GM18867 (cell line): Measurements from ENCODE around the gene ARSI.

ENCODE experiments used
- ATAC-seq: cut with Tn5 transposase; IDR thresholded peaks from one replicate; pipeline ENCODE4 v1.9.1; 2021; ENCODE audit warnings: mild to moderate bottlenecking, moderate library complexity; ENCODE audit not compliant: unreplicated experiment

The ARSI gene

DNA sequence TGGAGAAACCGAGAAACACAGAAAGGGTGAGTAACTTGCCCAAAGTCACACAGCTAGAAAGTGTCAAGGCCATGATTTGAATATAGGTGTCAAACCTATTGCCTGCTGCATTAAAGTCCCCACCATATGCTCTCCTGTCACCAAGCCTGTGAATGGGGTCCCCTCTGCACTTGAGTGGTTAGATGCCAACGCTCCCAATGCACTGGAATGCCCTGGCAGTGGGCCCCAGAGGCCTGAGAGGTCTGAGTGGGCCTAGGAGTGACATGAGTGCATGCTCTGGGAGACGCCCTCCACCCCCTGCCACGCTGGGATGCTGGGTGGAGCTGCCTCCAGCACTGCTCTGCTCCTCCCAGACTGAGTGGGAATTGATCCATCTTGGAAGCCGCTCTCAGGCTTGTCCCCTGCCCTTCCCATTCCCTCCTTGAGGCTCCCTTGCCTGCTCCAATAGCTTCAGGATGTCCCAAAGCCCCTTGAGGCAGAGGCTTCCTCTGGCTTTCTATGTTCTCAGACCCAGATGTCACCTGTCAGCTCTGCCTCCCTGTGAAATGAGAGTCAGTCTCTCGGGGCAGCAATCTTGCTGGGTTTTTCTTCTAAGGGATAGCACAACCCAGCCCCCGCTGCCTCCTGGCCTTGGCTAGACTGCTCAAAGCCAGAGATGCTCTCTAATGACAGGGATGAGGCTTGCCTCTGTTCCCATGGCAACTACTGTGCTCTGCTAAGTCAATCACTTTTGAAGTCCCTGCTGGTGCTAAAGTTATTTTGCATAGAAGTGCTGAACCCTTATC, 6.6 kb upstream of the ARSI start:
- ATAC-seq, result no peak

DNA sequence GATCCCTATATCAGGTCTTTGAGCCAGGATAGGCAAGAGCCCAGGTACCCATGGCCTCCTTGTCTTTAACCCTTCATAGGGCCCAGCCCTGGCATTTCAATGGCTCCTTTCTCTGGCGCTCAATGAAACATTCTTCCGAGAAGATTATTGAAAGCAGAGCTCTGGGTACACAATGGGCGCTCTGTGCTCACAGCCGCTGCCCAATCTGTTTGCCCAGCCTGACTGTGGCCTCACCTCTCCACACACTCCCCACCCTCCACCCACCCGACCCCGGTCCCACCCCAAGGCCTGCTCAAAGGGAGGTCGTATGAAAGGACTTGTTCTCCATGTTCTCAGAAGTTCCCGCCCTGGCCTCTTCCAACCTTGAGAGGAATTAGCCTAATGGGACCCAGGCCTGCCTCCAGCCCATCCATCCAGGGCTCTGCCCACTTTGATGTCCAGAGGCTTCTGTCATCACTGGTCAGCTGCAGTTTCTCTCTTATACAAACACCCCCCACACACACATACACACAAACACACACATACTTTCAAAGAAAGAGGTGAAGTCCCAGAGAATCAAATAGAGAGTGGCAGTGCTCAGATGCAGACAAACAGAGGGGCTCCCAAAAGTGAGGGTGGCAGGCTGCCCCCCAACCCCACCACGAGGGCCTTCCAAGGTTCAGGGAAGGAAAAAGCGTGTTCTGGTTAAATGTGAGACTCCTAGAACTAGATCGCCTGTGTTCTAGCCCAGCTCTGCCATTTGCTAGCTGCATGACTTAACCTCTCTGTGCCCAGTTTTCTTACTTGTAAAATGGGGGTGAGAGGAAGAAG, 5.1 kb upstream of the ARSI start:
- no peak for ATAC-seq

DNA sequence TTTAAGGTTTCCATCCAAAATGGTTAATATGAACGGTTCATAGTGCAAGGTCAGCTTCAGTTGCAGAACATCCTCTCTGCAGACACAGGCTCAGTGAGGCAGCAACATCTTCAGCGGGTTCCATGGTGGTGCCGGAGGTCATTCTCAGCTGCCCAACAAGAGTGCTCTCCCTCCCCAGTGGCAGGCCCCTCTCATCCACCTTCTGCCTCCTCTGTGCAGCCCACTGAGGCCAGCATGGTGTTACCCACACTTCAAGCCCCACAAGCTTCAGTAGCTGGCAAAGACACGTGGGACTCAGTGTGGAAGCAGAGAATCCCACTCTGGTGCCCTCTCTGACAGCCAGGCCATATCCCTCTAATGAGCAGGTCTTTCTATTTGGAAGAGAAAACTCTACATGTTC, 4.1 kb upstream of the ARSI start:
- no peak for ATAC-seq

DNA sequence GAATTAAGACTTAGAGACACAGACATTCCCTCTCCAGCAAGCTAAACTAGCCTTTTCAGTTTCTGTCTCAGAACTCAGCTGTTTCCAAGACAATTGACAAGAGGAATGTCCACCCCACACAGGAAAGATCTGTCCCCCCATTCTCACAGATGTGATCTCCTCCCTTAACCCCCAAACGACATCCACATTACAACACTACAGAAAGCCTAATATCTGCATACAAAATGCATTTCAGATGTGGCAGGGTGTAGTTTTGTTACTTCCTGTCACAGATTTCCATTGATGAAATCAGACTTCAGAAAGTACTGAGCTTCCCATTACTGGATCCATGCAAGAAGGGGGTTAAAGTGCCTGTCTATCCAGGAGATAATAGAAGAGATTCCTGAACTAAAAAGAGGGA, 2.9 kb upstream of the ARSI start:
- ATAC-seq, result no peak

DNA sequence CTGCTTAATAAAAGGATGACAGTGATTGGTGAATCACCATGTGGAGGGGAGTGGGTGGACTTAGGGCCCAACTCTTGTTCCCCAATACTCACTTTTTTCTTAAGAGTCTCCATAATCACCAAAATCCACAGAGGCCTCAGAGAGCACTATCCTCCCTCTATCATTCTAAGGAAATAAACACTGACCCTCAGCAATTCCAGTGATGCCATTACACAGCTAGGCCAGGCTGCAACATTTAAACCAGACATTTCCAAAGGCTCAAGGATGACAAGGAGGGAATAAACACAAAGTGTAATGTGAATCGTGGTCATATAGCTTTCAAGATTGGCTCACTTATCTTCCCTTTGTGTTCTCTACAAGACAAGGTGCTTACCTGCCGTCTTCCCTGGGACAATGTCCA, 2.4 kb upstream of the ARSI start:
- ATAC-seq, result no peak

DNA sequence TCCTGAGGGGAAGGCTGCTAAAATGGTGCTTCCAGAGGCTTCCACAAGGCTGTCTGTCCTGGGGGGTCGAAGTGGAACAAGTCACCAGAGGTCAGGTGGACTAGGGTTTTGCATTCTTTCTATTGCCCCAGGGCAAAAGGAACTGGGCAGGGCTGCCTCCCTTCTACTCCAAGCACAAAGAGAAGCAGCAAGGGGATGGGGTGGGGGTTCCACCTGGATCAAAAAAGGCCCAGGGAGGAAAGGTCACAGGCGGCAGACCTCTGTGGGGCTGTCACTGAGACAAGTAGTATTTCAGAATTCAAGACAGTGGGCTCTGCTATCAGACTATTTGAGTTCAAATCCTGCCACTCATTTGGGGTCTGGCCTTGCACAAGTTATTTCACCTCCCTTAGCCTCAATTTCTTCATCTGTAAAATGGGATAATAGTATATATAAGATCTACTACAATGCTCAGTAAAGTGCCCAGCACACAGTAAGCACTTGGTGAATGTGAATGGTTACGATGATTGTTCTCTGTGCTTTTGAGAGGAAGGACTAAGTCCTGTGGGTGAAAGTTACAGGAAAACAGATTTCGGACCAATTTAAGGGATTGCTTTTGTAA, 1.9 kb upstream of the ARSI start:
- ATAC-seq, result no peak

DNA sequence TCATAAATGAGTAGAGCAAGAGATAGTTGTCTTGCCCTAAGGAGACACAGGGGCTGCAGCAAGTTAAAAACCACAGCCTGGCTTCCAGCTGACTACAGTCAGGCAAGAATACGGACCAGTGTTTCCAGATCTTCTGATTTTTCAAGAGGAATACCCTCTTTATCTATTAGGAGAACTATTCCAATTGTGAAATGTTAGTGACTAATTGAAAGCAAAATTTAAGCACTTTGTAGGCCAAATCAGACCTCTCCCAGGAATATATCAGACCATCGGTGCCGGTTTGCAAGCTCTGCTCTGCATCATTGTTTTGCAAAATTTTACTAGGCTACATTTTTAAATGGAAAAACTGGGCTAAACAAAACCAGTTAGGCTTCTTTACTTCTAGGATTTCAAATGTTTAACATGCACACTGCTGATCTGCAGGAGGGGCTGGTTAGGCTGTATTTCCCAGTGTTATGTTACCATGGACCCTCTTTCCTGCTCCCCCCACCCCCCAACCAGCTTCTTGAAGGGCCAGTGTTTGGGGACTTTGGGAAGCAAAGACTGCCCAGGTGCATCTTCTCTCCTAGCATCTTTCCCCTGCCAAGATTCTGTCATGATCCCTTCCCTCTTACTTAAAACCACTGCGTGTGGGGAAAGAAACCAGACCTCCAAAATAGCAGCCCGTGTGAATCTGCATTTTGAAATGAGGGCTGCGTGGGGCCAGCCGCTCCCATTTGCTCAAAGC, 1.1 kb upstream of the ARSI start:
- ATAC-seq, result no peak

DNA sequence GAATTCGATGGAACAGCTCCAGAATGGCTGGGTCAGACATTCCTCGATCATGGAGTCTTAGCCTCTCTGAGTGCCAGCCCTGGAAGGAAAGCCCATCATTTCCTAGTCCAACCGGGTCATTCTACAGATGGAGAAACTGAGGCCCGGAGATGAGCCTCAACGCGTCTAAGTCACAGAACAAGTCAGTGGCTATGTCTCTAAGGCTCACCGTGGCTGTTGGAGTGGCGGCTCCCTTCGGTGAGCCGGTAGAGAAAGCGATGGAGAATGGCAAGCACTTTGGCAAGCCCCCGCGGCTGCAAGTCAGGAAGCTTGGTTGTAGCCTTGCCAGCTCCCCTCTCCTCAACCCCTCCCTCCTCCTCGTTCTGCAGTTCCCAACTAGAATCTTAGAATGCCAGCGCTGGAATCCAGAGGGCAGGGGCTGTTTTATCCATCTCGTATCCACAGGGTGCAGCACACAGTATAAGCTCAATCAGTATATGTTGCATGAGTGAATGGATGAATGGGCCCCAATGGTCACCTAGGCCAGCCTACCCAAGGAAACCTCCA, 438 bp upstream of the ARSI start:
- no peak for ATAC-seq

DNA sequence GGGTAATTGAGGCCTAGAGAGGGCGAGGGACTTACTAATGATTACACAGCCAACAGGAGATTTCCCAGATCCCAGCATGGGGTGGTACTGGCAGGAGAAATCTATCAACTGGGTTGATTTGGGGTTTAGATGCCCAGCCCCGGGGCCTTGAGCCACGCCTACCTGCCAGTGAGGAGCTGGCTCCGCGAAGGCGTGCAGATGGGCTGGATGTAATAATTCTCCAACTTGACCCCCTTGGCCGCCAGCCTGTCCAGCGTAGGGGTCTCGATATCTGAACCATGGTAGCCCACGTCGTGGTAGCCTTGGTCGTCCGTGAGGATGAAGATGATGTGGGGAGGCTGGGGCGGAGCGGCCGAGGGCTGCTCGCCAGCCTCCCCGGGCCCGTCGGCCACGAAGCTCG, 804 bp downstream of the ARSI start:
- ATAC-seq, result no peak

DNA sequence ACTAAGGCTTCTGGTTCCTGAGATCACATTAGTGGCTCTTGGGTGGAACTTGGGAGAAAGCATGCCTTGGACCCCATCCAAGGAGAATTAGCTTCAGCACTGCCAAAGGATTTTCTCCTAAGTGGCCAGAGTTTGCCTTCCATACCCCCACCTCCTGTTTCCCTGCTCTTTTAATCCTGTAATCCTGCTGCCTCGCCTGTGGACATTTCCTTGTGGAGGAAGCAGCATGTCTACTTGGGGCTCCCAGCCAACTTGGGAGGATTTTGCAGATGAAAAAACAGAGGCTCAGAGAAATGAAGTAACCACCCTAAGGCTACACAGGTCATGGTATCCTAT, 1.6 kb downstream of the ARSI start:
- ATAC-seq, result no peak

DNA sequence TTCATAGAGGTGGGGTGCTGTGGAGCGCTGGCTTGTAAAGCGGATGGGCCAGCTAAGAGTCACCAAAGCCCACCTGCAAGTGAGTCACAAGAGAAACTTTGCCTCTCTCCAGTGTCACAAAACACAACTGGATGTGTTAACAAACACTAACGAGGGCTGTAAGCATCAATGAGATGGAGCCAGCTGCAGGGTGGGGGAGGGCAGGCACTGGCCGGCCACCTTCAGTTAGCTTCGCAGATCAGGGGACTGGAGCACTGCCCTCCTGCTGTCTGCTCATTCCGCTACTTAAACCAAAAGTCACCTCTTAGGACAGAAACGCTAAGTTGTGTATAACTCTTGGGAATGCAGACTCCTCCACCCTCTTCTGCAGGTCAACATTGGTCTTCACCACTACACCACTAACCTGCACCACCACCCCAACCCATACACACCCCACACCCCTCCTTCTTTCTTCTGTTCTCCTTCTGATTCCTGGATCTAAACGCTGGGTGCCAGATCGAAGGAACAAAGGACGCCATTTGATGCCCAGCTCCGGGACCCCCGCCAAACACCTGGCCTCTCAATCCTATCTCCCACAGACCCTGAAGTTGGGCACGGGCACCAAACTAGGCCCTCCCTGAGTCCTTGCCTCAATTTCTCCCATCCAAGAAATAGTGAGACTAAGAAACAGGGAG, 2.1 kb downstream of the ARSI start:
- no peak for ATAC-seq

DNA sequence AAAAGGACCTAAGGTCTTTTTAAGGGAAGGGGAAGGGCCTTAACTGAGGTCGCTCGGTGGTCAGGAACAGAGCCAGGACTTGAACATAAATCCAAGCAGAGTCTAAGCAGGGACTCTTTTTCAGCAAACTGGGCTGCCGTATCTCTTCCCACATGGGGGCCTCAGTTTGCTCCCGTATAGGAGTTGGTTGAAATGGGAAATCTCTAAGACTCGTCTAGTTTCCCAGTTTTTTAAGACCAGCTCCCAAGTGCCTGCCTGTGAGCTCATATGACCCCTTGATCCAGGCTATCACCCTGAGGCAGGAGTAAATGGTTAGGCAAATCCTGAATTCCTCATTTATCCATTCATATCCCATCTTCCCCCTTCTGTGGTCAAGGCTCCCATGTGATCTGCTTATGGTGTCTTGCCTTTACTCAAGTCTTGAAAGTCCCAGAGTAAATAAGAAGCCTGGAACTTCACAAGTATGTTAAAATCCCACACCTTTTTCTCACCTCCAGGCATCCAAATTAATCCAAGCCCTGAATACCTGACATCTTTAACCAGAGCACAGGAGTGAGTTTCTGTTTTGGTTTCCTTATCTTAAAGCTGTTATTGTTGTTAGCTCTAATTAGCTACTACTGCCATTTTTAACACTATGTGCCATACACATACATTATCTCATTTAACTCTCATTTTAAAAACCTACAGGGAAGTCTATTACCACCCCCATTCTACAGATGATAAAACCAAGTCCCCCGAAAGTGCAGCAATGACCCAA, 3.0 kb downstream of the ARSI start:
- no peak for ATAC-seq

DNA sequence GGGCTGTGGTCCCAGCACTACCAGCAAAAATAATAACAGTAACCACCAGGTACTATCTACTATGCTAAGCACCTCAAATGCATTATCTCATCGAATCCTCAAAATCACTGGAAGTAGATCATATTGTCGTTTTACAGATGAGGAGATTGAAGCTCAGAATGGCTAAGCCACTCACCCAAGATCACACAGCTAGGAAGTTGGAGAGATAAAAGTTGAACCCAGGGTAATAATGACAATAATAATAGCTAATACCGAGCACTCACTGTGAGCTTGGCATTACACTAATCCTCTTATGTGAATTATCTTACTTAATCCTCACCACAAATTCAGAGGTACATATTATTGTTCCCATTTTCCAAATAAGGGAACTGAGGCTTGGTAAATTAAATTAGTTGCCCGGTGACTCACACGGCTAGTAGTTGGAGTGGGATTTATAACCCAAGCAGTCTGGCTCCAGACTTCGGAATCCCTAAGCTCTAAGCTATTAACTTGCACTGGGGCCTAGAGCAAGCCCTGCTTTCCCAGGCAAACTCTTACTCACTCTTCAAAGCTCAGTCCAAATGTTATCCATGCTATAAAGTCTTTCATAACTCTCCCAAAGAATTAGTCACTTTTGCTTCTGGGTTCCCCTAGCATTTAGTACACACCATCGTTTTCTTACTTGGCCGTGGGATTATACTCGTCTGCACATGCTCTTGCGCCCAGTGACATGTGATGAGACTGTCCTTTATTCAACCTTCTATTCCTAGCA, 3.8 kb downstream of the ARSI start:
- no peak for ATAC-seq

DNA sequence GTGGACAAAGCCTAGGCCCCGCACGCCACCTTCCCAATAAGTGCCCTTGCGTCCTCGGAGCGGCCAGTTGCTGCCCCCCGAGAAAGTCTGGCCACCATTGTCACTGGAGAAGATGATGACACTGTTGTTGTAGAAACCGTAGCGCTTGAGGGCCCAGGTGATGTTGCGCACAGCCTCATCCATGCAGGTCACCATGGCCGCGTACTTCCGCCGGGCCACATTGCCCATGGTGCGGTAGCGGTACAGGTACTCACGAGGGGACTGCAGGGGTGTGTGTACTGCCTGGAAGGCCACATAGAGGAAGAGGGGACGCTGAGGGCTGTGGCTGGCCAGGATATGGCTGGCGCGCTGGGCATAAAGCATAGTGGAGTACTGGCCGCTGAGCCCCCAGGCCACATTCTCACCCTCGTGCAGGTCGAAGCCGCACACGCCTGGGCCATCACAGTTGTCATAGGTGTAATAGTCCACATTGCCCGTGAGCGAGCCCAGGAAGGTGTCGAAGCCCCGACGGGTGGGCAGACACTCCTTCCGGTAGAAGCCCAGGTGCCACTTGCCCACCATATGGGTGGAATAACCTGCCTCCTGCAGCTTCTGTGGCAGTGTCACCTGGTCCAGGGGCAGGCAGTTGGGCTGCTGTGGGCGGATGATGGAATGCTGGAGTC, 4.6 kb downstream of the ARSI start:
- no peak for ATAC-seq

DNA sequence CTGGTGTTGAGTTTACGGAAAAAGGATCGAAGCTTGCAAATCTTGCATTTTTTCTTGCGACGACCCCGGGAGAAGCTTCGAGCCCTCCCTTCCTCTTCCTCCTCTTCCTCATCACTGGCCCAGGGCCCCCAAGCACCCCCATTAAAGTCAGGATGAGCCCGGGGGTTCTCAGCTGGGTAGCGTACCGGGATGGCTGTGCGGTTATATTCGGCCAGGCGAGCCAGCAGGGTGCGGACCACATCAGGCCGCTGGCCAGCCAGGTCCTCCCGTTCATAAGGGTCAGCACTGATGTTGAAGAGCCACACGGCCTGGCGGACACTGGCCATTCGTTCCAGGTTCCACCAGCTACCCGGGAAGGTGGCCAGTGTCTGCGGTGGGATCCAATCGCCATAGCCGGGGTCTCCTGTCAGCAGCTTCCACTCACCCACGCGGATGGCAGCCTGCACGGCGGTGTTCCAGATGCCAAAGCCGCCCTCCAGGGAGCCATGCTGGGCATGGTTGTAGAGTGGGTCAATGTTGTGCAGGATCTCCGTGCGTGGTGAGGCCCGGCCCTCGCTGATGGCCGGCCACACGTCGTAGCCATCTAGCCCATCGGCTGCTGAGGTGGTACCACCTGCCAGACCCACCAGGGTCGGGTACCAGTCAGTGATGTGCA, 5.3 kb downstream of the ARSI start:
- ATAC-seq, result no peak

DNA sequence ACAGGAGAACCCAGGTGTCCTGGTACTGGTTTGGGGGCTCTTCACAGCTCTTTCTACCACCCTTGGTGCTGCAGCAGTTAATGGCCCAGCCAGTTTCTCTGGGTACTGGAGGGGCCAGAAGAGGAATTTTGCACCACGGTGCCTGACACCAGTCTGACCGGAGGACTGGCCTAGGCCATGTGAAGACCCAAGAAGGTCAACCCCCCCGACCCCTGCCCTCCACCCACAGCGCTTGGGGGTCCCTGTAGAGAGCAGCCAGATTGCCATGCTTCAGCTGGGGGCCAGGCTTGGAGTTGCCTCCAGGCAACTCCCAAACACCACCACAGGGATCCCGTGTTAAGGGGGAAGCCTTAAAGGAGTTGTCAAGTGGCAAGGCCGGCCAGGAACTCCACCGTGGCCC, 6.2 kb downstream of the ARSI start:
- ATAC-seq, result no peak

DNA sequence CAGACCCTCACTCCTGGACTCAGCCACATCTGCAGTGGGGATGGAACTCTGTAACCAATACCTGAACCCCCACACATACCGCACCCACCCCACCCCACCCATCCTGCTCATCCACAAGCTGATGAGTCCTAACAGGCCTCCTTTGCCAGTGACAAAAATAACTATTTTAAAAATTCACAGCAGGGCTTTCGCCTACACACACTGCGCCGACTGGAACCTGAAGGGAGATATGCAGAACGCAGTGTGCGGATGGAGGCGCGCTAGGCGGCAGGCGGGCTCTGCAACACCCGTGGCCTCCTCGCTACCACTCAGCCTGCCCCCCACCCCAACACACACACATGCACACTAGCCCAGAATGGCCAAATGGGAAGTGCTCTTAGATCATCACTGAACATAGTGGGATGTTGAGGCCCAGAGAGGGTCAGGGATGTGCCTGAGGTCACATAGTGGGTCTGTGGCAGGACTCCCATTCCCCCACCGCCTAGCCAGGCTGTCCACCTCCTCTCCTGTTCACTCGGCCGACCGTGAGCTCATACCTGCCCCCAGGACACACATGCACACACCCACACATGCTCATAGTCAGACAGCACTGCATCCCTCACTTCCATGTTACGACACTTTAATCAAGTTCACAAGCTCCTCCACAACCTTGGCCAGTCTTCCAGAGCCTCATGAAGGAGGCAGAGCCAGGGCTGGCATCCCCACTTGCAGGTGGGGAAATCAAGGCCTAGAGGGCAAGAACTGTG, 6.8 kb downstream of the ARSI start:
- no peak for ATAC-seq
